ENCODE data around the gene MAPK11. TPM values are rescaled to one million over a fixed set of nuclear protein-coding genes. Genes with fewer than 3 reads are reported as not detected.
A peak's percentile ranks its signal among the peaks of the same experiment; 100 is the strongest.

The MAPK11 gene
- total and polyA plus RNA-seq, 2 donors (not counting 1 experiment from before 2014, with no cell fraction given), result 2.6 to 7.6 TPM

GRCh38 chr22:50292643-50293440 lies 22.7 kb upstream of the MAPK11 start:
- H3K79me2 ChIP-seq (ENCODE audit: control insufficient read depth, insufficient read depth, low read length), result peaks cover 93% of the 10 kb centered on the region
- H3K9me3 ChIP-seq (ENCODE audit: control insufficient read depth, insufficient read depth, low read depth, low read length), result no peaks in the 10 kb centered on the region
- no peak for DNase-seq (ENCODE audit: low read depth in 2 of 2)
- no peak overlapping the region for H3K9ac ChIP-seq (ENCODE audit: insufficient read depth, low read length)
- H3K4me2 ChIP-seq (ENCODE audit: extremely low read depth, insufficient read depth, low read length), result peak overlapping the region; percentile 61
- peaks cover 38% of the 10 kb centered on the region for H3K36me3 ChIP-seq (ENCODE audit: control insufficient read depth, insufficient read depth, low read length)
- TF ChIP-seq EZH2 (IDR thresholded peaks at IDR 0.05; ENCODE audit: low read length, missing control alignments), result no peak
- TF ChIP-seq, protein P1, sequence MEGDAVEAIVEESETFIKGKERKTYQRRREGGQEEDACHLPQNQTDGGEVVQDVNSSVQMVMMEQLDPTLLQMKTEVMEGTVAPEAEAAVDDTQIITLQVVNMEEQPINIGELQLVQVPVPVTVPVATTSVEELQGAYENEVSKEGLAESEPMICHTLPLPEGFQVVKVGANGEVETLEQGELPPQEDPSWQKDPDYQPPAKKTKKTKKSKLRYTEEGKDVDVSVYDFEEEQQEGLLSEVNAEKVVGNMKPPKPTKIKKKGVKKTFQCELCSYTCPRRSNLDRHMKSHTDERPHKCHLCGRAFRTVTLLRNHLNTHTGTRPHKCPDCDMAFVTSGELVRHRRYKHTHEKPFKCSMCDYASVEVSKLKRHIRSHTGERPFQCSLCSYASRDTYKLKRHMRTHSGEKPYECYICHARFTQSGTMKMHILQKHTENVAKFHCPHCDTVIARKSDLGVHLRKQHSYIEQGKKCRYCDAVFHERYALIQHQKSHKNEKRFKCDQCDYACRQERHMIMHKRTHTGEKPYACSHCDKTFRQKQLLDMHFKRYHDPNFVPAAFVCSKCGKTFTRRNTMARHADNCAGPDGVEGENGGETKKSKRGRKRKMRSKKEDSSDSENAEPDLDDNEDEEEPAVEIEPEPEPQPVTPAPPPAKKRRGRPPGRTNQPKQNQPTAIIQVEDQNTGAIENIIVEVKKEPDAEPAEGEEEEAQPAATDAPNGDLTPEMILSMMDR (conservative IDR thresholded peaks at IDR 0.05 in 1 of 2, IDR thresholded peaks at IDR 0.05 in 1 of 2; ENCODE audit: low read depth in 1 of 2, low read length in 2 of 2), result no peak
- H3K27ac ChIP-seq (ENCODE audit: insufficient read depth, low read length), result peak overlapping the region; percentile 50
- H3K4me1 ChIP-seq (ENCODE audit: control insufficient read depth, extremely low read depth, insufficient read depth, low read length), result peaks cover 29% of the 10 kb centered on the region
- H3K4me3 ChIP-seq (replicated peaks in 1 of 4; ENCODE audit: control extremely low read depth in 1 of 4, insufficient read depth in 1 of 4, low read depth in 3 of 4, low read length in 4 of 4), result peak overlapping the region in 1 of 4 experiments; percentile 39
- no peaks in the 10 kb centered on the region for H3K27me3 ChIP-seq (ENCODE audit: control insufficient read depth, insufficient read depth, low read length)
- no peak overlapping the region for H2AFZ ChIP-seq (ENCODE audit: low read length)
- H4K20me1 ChIP-seq (ENCODE audit: control insufficient read depth, extremely low read depth, insufficient read depth, low read length), result no peaks in the 10 kb centered on the region

GRCh38 chr22:50289942-50290630 lies 19.9 kb upstream of the MAPK11 start:
- Histone ChIP-seq H3K9ac (ENCODE audit: insufficient read depth, low read length) (no peak overlapping the region), H3K4me3 (replicated peaks in 1 of 4; ENCODE audit: control extremely low read depth in 1 of 4, insufficient read depth in 1 of 4, low read depth in 3 of 4, low read length in 4 of 4) (no peak overlapping the region), H2AFZ (ENCODE audit: low read length) (no peak overlapping the region), H3K27ac (ENCODE audit: insufficient read depth, low read length) (no peak overlapping the region), H3K4me1 (ENCODE audit: control insufficient read depth, extremely low read depth, insufficient read depth, low read length) (peaks cover 18% of the 10 kb centered on the region), H3K79me2 (ENCODE audit: control insufficient read depth, insufficient read depth, low read length) (peaks cover 76% of the 10 kb centered on the region), H4K20me1 (ENCODE audit: control insufficient read depth, extremely low read depth, insufficient read depth, low read length) (no peaks in the 10 kb centered on the region), H3K27me3 (ENCODE audit: control insufficient read depth, insufficient read depth, low read length) (no peaks in the 10 kb centered on the region), H3K9me3 (ENCODE audit: control insufficient read depth, insufficient read depth, low read depth, low read length) (no peaks in the 10 kb centered on the region), H3K4me2 (ENCODE audit: extremely low read depth, insufficient read depth, low read length) (no peak overlapping the region), H3K36me3 (ENCODE audit: control insufficient read depth, insufficient read depth, low read length) (peaks cover 55% of the 10 kb centered on the region)
- no peak for DNase-seq (ENCODE audit: low read depth in 2 of 2)
- TF ChIP-seq, protein P1 (conservative IDR thresholded peaks at IDR 0.05 in 1 of 2, IDR thresholded peaks at IDR 0.05 in 1 of 2; ENCODE audit: low read depth in 1 of 2, low read length in 2 of 2), result no peak
- no peak for TF ChIP-seq EZH2 (IDR thresholded peaks at IDR 0.05; ENCODE audit: low read length, missing control alignments)

GRCh38 chr22:50289151-50289941 lies 19.2 kb upstream of the MAPK11 start:
- Histone ChIP-seq H3K9me3 (ENCODE audit: control insufficient read depth, insufficient read depth, low read depth, low read length) (no peaks in the 10 kb centered on the region), H4K20me1 (ENCODE audit: control insufficient read depth, extremely low read depth, insufficient read depth, low read length) (no peaks in the 10 kb centered on the region), H3K27ac (ENCODE audit: insufficient read depth, low read length) (no peak overlapping the region), H2AFZ (ENCODE audit: low read length) (no peak overlapping the region), H3K36me3 (ENCODE audit: control insufficient read depth, insufficient read depth, low read length) (peaks cover 60% of the 10 kb centered on the region), H3K9ac (ENCODE audit: insufficient read depth, low read length) (no peak overlapping the region), H3K4me1 (ENCODE audit: control insufficient read depth, extremely low read depth, insufficient read depth, low read length) (peaks cover 17% of the 10 kb centered on the region), H3K79me2 (ENCODE audit: control insufficient read depth, insufficient read depth, low read length) (peaks cover 69% of the 10 kb centered on the region), H3K4me2 (ENCODE audit: extremely low read depth, insufficient read depth, low read length) (no peak overlapping the region), H3K27me3 (ENCODE audit: control insufficient read depth, insufficient read depth, low read length) (no peaks in the 10 kb centered on the region), H3K4me3 (replicated peaks in 1 of 4; ENCODE audit: control extremely low read depth in 1 of 4, insufficient read depth in 1 of 4, low read depth in 3 of 4, low read length in 4 of 4) (no peak overlapping the region)
- DNase-seq (ENCODE audit: low read depth in 2 of 2), result no peak
- TF ChIP-seq, protein P1 (conservative IDR thresholded peaks at IDR 0.05 in 1 of 2, IDR thresholded peaks at IDR 0.05 in 1 of 2; ENCODE audit: low read depth in 1 of 2, low read length in 2 of 2), result no peak
- no peak for TF ChIP-seq EZH2 (IDR thresholded peaks at IDR 0.05; ENCODE audit: low read length, missing control alignments)

Data from fibroblast of lung (primary cell).